ENCODE results near the gene MCAM.

- TF ChIP-seq CTCF (IDR thresholded peaks at IDR 0.05): no peak
- TF ChIP-seq EZH2phosphoT487 (IDR thresholded peaks at IDR 0.05): no peak
Measured at GRCh38 chr11:119303227-119303718, 13.7 kb downstream of the MCAM start.

All from neural progenitor cell (in vitro differentiated cells).